PC-9 (cell line): Measurements from ENCODE around the gene CCDC81.

Experiments
- EZH2 ChIP-seq: fragments of 200-600 bp; sonication (generic); IDR thresholded peaks from 2 replicates; pipeline ENCODE4 v1.8.0; 2017; ENCODE audit warnings: antibody characterized with exemption, low read depth
- TF ChIP-seq, protein P1 (sequence below): fragments of 200-600 bp; sonication (generic); conservative IDR thresholded peaks from 2 replicates; pipeline ENCODE4 v1.6.1; 2017; ENCODE audit warnings: mixed run types, antibody characterized with exemption, mild to moderate bottlenecking, moderate library complexity

DNA sequence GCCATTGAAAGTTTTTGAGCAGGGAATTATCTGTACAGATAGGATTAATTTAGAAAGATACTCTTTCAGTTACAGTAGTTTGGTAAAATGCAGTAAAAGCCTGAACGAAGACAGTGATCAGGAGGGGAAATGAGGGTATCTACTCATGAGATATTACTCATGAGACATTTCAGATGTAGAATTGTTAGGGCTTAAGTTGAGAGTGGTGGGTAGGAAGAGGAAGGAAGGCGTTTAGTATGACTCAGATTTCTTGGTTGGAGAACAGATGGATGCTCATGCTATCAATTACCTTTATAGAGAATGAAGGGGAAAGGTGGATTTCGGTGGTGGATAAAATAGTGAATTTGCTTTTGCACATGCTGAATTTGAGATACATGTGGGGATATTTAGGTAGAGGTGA, 15.8 kb downstream of the CCDC81 start:
- TF ChIP-seq, protein P1, sequence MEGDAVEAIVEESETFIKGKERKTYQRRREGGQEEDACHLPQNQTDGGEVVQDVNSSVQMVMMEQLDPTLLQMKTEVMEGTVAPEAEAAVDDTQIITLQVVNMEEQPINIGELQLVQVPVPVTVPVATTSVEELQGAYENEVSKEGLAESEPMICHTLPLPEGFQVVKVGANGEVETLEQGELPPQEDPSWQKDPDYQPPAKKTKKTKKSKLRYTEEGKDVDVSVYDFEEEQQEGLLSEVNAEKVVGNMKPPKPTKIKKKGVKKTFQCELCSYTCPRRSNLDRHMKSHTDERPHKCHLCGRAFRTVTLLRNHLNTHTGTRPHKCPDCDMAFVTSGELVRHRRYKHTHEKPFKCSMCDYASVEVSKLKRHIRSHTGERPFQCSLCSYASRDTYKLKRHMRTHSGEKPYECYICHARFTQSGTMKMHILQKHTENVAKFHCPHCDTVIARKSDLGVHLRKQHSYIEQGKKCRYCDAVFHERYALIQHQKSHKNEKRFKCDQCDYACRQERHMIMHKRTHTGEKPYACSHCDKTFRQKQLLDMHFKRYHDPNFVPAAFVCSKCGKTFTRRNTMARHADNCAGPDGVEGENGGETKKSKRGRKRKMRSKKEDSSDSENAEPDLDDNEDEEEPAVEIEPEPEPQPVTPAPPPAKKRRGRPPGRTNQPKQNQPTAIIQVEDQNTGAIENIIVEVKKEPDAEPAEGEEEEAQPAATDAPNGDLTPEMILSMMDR: no peak
- TF ChIP-seq EZH2: no peak
